Smooth muscle cell (in vitro differentiated cells): ENCODE data around the gene MTHFD1L. TPM values are rescaled to one million over a fixed set of nuclear protein-coding genes. Genes with fewer than 3 reads are reported as not detected.

Experiments used
- DNase-seq: peaks from one replicate; lab custom pipeline; 2025; ENCODE audit not compliant: unreplicated experiment; lab: John Stamatoyannopoulos, UW
- H2AFZ ChIP-seq: fragments of 200-600 bp; sonication (generic); 2 replicates; pipeline ENCODE4 v1.6.0; 2016; ENCODE audit warnings: antibody characterized with exemption, low read depth, mild to moderate bottlenecking
- H3F3A ChIP-seq: fragments of 200-600 bp; sonication (generic); 2 replicates; pipeline ENCODE4 v1.6.0; 2017; ENCODE audit warnings: antibody characterized with exemption, low read depth
- H3K27ac ChIP-seq: fragments of 200-600 bp; sonication (generic); 2 replicates; pipeline ENCODE4 v1.5.1; 2016; ENCODE audit warnings: low read depth, mild to moderate bottlenecking
- H3K27me3 ChIP-seq: fragments of 200-600 bp; sonication (generic); 2 replicates; pipeline ENCODE4 v1.6.1; 2016; ENCODE audit warnings: low read depth, mild to moderate bottlenecking
- H3K36me3 ChIP-seq: fragments of 200-600 bp; sonication (generic); 2 replicates; pipeline ENCODE4 v1.5.1; 2016; ENCODE audit warnings: low read depth
- H3K4me1 ChIP-seq: fragments of 200-600 bp; sonication (generic); 2 replicates; pipeline ENCODE4 v1.5.1; 2016; ENCODE audit warnings: low read depth
- H3K4me2 ChIP-seq: fragments of 200-600 bp; sonication (generic); 2 replicates; pipeline ENCODE4 v1.6.0; 2016; ENCODE audit warnings: mild to moderate bottlenecking
- H3K4me3 ChIP-seq: fragments of 200-600 bp; sonication (generic); 2 replicates; pipeline ENCODE4 v1.5.1; 2016; ENCODE audit warnings: mild to moderate bottlenecking
- H3K79me2 ChIP-seq: fragments of 200-600 bp; sonication (generic); 2 replicates; pipeline ENCODE4 v1.6.0; 2016; ENCODE audit warnings: low read depth, mild to moderate bottlenecking
- H3K9ac ChIP-seq: fragments of 200-600 bp; sonication (generic); 2 replicates; pipeline ENCODE4 v1.6.0; 2016; ENCODE audit warnings: low read depth
- H3K9me3 ChIP-seq: fragments of 200-600 bp; sonication (generic); replicated peaks from 2 replicates; pipeline ENCODE4 v1.5.1; 2016; ENCODE audit warnings: low read depth
- H4K20me1 ChIP-seq: fragments of 200-600 bp; sonication (generic); 2 replicates; pipeline ENCODE4 v1.6.0; 2016; ENCODE audit warnings: low read depth
- WGBS: methylation state at CpG from one replicate; pipeline ENCODE4 v1.1.7; 2016; ENCODE audit warnings: low lambda C conversion rate; 5-methylcytosine and 5-hydroxymethylcytosine counted together
- polyA plus RNA-seq: library from polyadenylated mRNA; unstranded; fragments of >200 nt; fragmentation: Nextera tagmentation; extraction: Ambion mirVana; gene quantifications from 2 replicates; pipeline ENCODE4 v1.2.1, GENCODE V29; 2016
- total RNA-seq: library from RNA; depleted of rRNA; stranded (reverse); fragments of >200 nt; gene quantifications from 2 replicates; pipeline ENCODE4 v1.2.3, GENCODE V29; 2014
- TF ChIP-seq, protein P1 (sequence below): fragments of 200-600 bp; sonication (generic); IDR thresholded peaks from 2 replicates; pipeline ENCODE4 v1.5.1; 2017; ENCODE audit warnings: borderline replicate concordance, mild to moderate bottlenecking, antibody characterized with exemption; ENCODE audit not compliant: insufficient read depth, poor library complexity, severe bottlenecking

MTHFD1L gene
- total and polyA plus RNA-seq, 2 experiments from 2014 or later, result 35.9 to 46.2 TPM

DNA sequence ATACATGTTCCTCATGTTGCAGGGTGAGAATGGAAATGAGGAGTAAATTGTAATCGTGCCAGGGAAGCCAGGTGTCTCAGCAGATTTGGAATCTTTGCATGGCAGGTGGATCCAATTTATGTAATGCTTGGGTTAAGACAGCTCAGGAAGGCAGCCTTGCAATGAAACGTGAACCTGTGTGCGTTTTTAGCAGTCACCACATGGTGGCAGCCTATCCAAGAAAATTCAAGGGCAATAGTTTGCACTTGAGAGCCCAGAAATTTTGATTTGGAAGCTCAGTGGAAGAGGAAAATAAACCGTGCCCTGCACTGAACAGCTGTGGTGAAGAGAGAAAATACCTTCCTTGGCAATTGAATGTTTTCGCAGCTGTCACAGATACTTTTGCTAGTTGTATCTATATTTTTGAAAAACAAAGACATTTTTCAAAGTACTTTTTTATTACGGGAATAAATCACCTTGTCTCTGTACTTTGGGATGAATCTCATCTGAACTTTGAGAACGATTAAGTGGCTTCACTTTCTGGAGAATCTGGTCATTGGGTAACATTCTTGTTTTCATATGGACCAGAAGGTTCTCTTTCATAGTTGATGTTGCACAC, 26.5 kb downstream of the MTHFD1L start:
- Histone ChIP-seq H3K4me1 (no peaks in the 10 kb centered on the region), H3K4me3 (no peak overlapping the region), H3K4me2 (no peak overlapping the region), H2AFZ (no peak overlapping the region), H3F3A (no peaks in the 10 kb centered on the region), H3K27ac (no peak overlapping the region), H3K27me3 (no peaks in the 10 kb centered on the region), H3K9ac (no peak overlapping the region), H4K20me1 (peaks cover 30% of the 10 kb centered on the region), H3K9me3 (no peaks in the 10 kb centered on the region), H3K36me3 (peaks cover 23% of the 10 kb centered on the region), H3K79me2 (no peaks in the 10 kb centered on the region)
- 39% methylated on average over 7 of the region's 7 CpGs for WGBS
- TF ChIP-seq, protein P1, sequence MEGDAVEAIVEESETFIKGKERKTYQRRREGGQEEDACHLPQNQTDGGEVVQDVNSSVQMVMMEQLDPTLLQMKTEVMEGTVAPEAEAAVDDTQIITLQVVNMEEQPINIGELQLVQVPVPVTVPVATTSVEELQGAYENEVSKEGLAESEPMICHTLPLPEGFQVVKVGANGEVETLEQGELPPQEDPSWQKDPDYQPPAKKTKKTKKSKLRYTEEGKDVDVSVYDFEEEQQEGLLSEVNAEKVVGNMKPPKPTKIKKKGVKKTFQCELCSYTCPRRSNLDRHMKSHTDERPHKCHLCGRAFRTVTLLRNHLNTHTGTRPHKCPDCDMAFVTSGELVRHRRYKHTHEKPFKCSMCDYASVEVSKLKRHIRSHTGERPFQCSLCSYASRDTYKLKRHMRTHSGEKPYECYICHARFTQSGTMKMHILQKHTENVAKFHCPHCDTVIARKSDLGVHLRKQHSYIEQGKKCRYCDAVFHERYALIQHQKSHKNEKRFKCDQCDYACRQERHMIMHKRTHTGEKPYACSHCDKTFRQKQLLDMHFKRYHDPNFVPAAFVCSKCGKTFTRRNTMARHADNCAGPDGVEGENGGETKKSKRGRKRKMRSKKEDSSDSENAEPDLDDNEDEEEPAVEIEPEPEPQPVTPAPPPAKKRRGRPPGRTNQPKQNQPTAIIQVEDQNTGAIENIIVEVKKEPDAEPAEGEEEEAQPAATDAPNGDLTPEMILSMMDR, result peak; percentile 65
- DNase-seq, result peak; percentile 2

DNA sequence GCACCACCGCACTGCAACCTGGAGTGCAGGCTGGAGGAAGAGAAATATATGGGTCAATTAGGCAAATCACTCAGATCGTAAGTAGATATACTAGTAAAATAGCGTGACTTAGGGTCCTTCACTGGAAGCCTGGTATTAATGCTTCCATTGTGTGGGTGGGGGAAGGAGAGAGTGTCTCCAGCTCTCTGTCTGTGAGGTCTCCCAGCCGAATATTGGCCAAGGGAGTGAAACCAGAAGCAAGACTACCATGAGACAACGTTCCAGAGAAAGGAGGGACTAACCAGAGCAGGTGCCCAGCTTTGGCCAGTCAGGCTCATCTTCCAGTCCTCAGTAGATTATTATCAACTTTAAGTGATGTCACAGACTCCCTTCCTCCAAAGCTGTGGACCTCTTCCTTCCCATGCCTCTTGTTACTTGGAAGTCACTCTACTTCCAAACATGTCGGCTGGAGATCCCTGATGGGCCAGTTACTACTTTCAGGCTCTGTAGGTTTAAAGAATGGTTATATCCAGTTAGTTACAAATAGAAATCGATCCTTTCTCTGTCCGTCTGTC, 28.8 kb downstream of the MTHFD1L start:
- H3K27me3 ChIP-seq, result no peaks in the 10 kb centered on the region
- H3K4me2 ChIP-seq, result no peak overlapping the region
- no peak overlapping the region for H3K9ac ChIP-seq
- 89% methylated on average over 8 of the region's 8 CpGs for WGBS
- H3F3A ChIP-seq, result no peaks in the 10 kb centered on the region
- H2AFZ ChIP-seq, result no peak overlapping the region
- H3K4me1 ChIP-seq, result no peaks in the 10 kb centered on the region
- H3K4me3 ChIP-seq, result no peak overlapping the region
- TF ChIP-seq, protein P1, result no peak
- peaks cover 4% of the 10 kb centered on the region for H3K36me3 ChIP-seq
- no peak overlapping the region for H3K27ac ChIP-seq
- no peaks in the 10 kb centered on the region for H3K9me3 ChIP-seq
- H3K79me2 ChIP-seq, result no peaks in the 10 kb centered on the region
- DNase-seq, result no peak
- peaks cover 30% of the 10 kb centered on the region for H4K20me1 ChIP-seq

GRCh38 chr6:150894935-150895552, 29.5 kb downstream of the MTHFD1L start:
- TF ChIP-seq, protein P1, result no peak
- no peak for DNase-seq
- Histone ChIP-seq H3K27me3 (no peaks in the 10 kb centered on the region), H3K36me3 (no peaks in the 10 kb centered on the region), H3K9me3 (no peaks in the 10 kb centered on the region), H2AFZ (no peak overlapping the region), H3K27ac (no peak overlapping the region), H3K4me2 (no peak overlapping the region), H3K9ac (no peak overlapping the region), H3F3A (no peaks in the 10 kb centered on the region), H3K4me1 (no peaks in the 10 kb centered on the region), H3K79me2 (no peaks in the 10 kb centered on the region), H4K20me1 (peaks cover 30% of the 10 kb centered on the region), H3K4me3 (no peak overlapping the region)
- WGBS, result 91% methylated on average over 12 of the region's 12 CpGs
